Measurements from ENCODE around the gene EYA3. TPM values are rescaled to one million over a fixed set of nuclear protein-coding genes. Genes with fewer than 3 reads are reported as not detected.

EYA3 gene
- total and polyA plus RNA-seq, 2 of the 8 experiments (the other 6 are each of a cell fraction or from before 2014, with no cell fraction given) = 15.0 to 33.9 TPM

DNA sequence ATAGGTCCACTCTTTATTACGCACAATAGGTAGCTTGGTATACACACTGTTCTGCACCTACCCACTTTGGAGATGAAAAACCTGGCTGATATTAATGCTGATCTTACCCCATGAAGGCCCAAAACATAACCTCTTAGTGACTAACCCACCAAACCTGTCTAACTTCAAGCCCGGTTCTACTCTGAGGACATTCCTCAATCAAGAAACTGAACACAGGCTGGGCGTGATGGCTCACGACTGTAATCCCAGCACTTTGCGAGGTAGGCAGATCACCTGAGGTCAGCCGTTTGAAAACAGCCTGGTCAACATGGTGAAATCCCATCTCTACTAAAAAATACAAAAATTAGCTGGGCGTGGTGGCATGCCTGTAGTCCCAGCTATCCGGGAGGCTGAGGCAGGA lies 50.5 kb downstream of the EYA3 start (continued):
- no peak for TF ChIP-seq TCF12 (IDR thresholded peaks at IDR 0.05; ENCODE audit: low read depth, low read length)
- no peak for TF ChIP-seq YY1 (IDR thresholded peaks at IDR 0.05; ENCODE audit: low read depth, low read length)
- TF ChIP-seq SP1 (IDR thresholded peaks at IDR 0.05; ENCODE audit: low read depth, low read length) = no peak

All from H1 (cell line).